SW480 (cell line): ENCODE data around the gene NSD2.
"Not testable (repeated sequence)": the region's sequence is repeated elsewhere in the genome, so short reads cannot be mapped to it uniquely, and the experiment has no call there.

Experiments
- DNase-seq: peaks from one replicate; pipeline ENCODE4 v3.0.0-alpha.2; 2016; ENCODE audit warnings: low spot score

NSD2 gene

GRCh38 chr4:1985780-1986577, 114.8 kb downstream of the NSD2 start:
- DNase-seq, result no peak

GRCh38 chr4:1986578-1987210, 115.5 kb downstream of the NSD2 start:
- DNase-seq, result no peak

GRCh38 chr4:1987296-1987695, 116.1 kb downstream of the NSD2 start:
- DNase-seq, result no peak

- DNase-seq, result no peak
Measured at GRCh38 chr4:1987721-1988326, 116.6 kb downstream of the NSD2 start.

GRCh38 chr4:1988327-1988724, 117.1 kb downstream of the NSD2 start:
- no peak for DNase-seq

- DNase-seq, result no peak
Measured at GRCh38 chr4:1989533-1990347, 118.5 kb downstream of the NSD2 start.

GRCh38 chr4:1990348-1990645, 119.1 kb downstream of the NSD2 start:
- no peak for DNase-seq

- no peak for DNase-seq
Measured at GRCh38 chr4:1990676-1991075, 119.5 kb downstream of the NSD2 start.

- DNase-seq, result no peak
Measured at GRCh38 chr4:1991087-1991486, 119.9 kb downstream of the NSD2 start.

GRCh38 chr4:1991596-1992434, 120.6 kb downstream of the NSD2 start:
- DNase-seq, result no peak

- no peak for DNase-seq
Measured at GRCh38 chr4:1992468-1993168, 121.4 kb downstream of the NSD2 start.

GRCh38 chr4:1993169-1993516, 122.0 kb downstream of the NSD2 start:
- no peak for DNase-seq

- not testable (repeated sequence) for DNase-seq
Measured at GRCh38 chr4:1993718-1994516, 122.7 kb downstream of the NSD2 start.

- DNase-seq, result no peak
Measured at GRCh38 chr4:1994938-1995337, 123.7 kb downstream of the NSD2 start.

GRCh38 chr4:1996866-1997611, 125.8 kb downstream of the NSD2 start:
- DNase-seq, result no peak

GRCh38 chr4:1997712-1998111, 126.5 kb downstream of the NSD2 start:
- DNase-seq, result no peak

GRCh38 chr4:1998296-1998695, 127.1 kb downstream of the NSD2 start:
- no peak for DNase-seq

GRCh38 chr4:1999308-1999707, 128.1 kb downstream of the NSD2 start:
- not testable (repeated sequence) for DNase-seq

GRCh38 chr4:2003361-2003760, 132.2 kb downstream of the NSD2 start:
- not testable (repeated sequence) for DNase-seq

- no peak for DNase-seq
Measured at GRCh38 chr4:2006367-2006766, 135.2 kb downstream of the NSD2 start.
